Measurements from ENCODE around the gene MTUS2. TPM values are rescaled to one million over a fixed set of nuclear protein-coding genes. Genes with fewer than 3 reads are reported as not detected.

MTUS2 gene
- total RNA-seq, 1 experiment from 2014 or later: 0.35 TPM

GRCh38 chr13:29118471-29118870 is 298.3 kb downstream of the MTUS2 start:
- Histone ChIP-seq H3K56ac (ENCODE audit: insufficient read length, low read depth, low read length) (no peak overlapping the region), H3K23ac (ENCODE audit: insufficient read length, low read depth, low read length) (no peak overlapping the region), H2BK12ac (ENCODE audit: insufficient read length, low read depth, low read length) (no peak overlapping the region), H2AFZ (ENCODE audit: low read length) (no peak overlapping the region), H3K9me3 (ENCODE audit: control insufficient read depth, low read depth, low read length) (no peaks in the 10 kb centered on the region), H3K14ac (ENCODE audit: insufficient read depth, low read length) (no peak overlapping the region), H3K9ac (ENCODE audit: extremely low read depth, insufficient read length, low read length) (no peak overlapping the region), H3K27me3 (ENCODE audit: insufficient read depth, low read length) (no peaks in the 10 kb centered on the region), H3K27ac (ENCODE audit: insufficient read length, low read depth, low read length) (no peak overlapping the region), H2BK15ac (ENCODE audit: low read depth, low read length) (no peak overlapping the region), H3K23me2 (ENCODE audit: insufficient read length, low read depth, low read length, poor library complexity, severe bottlenecking) (no peaks in the 10 kb centered on the region), H4K8ac (replicated peaks; ENCODE audit: insufficient read length, low read depth, low read length) (no peak overlapping the region), H3K18ac (ENCODE audit: insufficient read length, low read depth, low read length) (no peak overlapping the region), H2BK120ac (ENCODE audit: low read depth, low read length, poor library complexity, severe bottlenecking) (no peak overlapping the region), H3K4ac (ENCODE audit: low read depth, low read length) (no peak overlapping the region), H3K79me1 (ENCODE audit: insufficient read depth, low read depth, low read length, poor library complexity, severe bottlenecking) (no peaks in the 10 kb centered on the region), H4K5ac (ENCODE audit: insufficient read length, low read depth, low read length) (no peak overlapping the region), H3K79me2 (ENCODE audit: insufficient read depth, low read length) (no peaks in the 10 kb centered on the region), H3T11ph (ENCODE audit: low read length) (no peak overlapping the region), H4K91ac (ENCODE audit: insufficient read length, low read depth, low read length) (no peak overlapping the region), H2BK5ac (ENCODE audit: insufficient read length, low read length) (no peak overlapping the region), H3K4me2 (ENCODE audit: insufficient read depth, insufficient read length, low read length) (no peak overlapping the region), H3K4me1 (ENCODE audit: insufficient read depth, low read length) (no peaks in the 10 kb centered on the region), H2AK5ac (ENCODE audit: insufficient read length, low read length) (no peak overlapping the region), H2BK20ac (ENCODE audit: low read depth, low read length, poor library complexity, severe bottlenecking) (no peak overlapping the region), H4K20me1 (ENCODE audit: control insufficient read depth, insufficient read depth, insufficient read length) (no peaks in the 10 kb centered on the region)
- Mint-ChIP-seq H3K36me3 (ENCODE audit: insufficient read depth in 1 of 3, low read depth in 3 of 3) (no peaks in the 10 kb centered on the region; a peak in 1 of 7 replicates), H3K4me1 (no peaks in the 10 kb centered on the region), H3K4me3 (no peak overlapping the region), H3K27me3 (ENCODE audit: low read depth) (no peaks in the 10 kb centered on the region; the same call in 1 of the 2 replicates), H3K27ac (no peak overlapping the region; a peak in 2 of 7 replicates), H3K9me3 (no peaks in the 10 kb centered on the region)
- no peak for TF ChIP-seq CTCF (conservative IDR thresholded peaks at IDR 0.05)
- no peak for DNase-seq
- WGBS (ENCODE audit: extremely low coverage, insufficient read length, low lambda C conversion rate): no CpG with 5 or more reads among the region's 1 CpG

Data from H9 (cell line).